ENCODE measurements around the gene IL36B. TPM values are rescaled to one million over a fixed set of nuclear protein-coding genes. Genes with fewer than 3 reads are reported as not detected.

Gene IL36B
- total RNA-seq, 4 donors from 2014 or later = not detected

DNA sequence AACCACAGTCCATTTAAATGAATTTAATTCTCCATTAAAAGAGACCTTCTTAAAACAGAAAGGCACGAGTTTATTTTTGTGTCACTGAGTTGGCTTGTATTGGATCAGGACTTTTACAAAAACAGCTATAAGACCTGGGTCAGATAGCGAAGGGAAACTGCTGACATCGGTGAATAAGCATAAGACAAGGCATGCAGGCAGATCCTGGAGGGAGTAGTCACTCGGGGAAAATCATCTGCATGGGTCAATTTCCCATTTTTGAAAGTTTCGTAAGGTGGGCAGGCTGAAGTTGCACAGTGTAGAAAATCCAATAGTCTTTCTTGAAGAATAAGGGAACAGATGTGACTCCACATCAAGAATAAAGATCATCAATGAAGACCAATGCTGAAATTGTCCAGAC is 12.9 kb downstream of the IL36B start:
- Histone ChIP-seq H3K4me3 (no peak overlapping the region), H3K9me3 (no peaks in the 10 kb centered on the region), H3K36me3 (no peaks in the 10 kb centered on the region), H3K27ac (no peak overlapping the region), H3K4me1 (no peaks in the 10 kb centered on the region), H3K27me3 (no peaks in the 10 kb centered on the region)
- WGBS, 2 donors = 30 to 55% methylated on average over 5 of the region's 5 CpGs
- TF ChIP-seq, protein P1, sequence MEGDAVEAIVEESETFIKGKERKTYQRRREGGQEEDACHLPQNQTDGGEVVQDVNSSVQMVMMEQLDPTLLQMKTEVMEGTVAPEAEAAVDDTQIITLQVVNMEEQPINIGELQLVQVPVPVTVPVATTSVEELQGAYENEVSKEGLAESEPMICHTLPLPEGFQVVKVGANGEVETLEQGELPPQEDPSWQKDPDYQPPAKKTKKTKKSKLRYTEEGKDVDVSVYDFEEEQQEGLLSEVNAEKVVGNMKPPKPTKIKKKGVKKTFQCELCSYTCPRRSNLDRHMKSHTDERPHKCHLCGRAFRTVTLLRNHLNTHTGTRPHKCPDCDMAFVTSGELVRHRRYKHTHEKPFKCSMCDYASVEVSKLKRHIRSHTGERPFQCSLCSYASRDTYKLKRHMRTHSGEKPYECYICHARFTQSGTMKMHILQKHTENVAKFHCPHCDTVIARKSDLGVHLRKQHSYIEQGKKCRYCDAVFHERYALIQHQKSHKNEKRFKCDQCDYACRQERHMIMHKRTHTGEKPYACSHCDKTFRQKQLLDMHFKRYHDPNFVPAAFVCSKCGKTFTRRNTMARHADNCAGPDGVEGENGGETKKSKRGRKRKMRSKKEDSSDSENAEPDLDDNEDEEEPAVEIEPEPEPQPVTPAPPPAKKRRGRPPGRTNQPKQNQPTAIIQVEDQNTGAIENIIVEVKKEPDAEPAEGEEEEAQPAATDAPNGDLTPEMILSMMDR (IDR thresholded peaks at IDR 0.05) = no peak
- TF ChIP-seq POLR2A (IDR thresholded peaks at IDR 0.05) = no peak
- TF ChIP-seq EP300 (IDR thresholded peaks at IDR 0.05) = no peak
- no peak for DNase-seq (ENCODE audit: low spot score in 2 of 2)

DNA sequence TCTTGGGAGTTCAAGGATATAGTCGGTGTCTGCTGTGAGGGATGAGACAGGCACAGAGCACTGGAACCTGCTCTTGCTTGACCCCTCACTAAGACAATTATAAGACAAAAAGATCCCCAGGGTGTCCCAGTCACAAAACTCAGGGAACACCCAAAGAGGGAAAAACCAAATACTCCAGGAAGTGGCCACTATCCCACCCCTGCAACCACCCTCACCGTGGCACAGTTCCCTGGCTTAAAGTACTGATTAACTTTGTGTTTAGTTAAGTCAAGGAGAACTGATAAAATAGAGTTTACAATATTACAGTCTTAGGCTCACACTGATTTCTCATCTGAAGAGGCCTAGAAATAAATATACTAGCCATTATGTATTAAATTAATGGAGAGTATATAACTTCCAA is 13.5 kb downstream of the IL36B start:
- Histone ChIP-seq H3K4me1 (no peaks in the 10 kb centered on the region), H3K36me3 (no peaks in the 10 kb centered on the region), H3K9me3 (no peaks in the 10 kb centered on the region), H3K27ac (no peak overlapping the region), H3K4me3 (no peak overlapping the region), H3K27me3 (no peaks in the 10 kb centered on the region)
- TF ChIP-seq POLR2A (IDR thresholded peaks at IDR 0.05) = no peak
- TF ChIP-seq EP300 (IDR thresholded peaks at IDR 0.05) = no peak
- TF ChIP-seq, protein P1 (IDR thresholded peaks at IDR 0.05) = no peak
- DNase-seq (ENCODE audit: low spot score in 2 of 2) = no peak
- WGBS, 2 donors = 74 to 89% methylated on average over 2 of the region's 2 CpGs

DNA sequence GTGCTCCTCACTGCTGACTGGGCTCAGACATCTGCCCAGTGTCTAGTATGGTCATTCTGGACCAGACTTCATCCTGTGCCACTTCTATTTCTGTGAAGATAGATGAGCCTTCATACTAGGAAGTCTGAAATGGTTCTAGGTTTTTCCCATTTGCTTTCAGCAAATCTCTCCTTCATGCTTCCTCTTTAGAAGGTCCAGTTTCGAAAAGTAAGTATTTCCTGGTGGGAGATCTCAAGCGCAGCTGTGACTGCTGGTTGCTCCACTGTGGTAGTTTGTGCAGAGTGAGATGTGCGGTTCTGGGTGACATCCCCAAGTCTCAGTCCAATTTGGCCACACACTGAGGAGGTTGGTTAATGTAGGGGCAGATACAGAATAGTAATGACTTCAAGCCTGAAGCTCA is 14.4 kb downstream of the IL36B start:
- no peaks in the 10 kb centered on the region for H3K9me3 ChIP-seq
- TF ChIP-seq POLR2A (IDR thresholded peaks at IDR 0.05) = no peak
- no peak for DNase-seq (ENCODE audit: low spot score in 2 of 2)
- no peaks in the 10 kb centered on the region for H3K4me1 ChIP-seq
- H3K27me3 ChIP-seq = no peaks in the 10 kb centered on the region
- 83 to 93% methylated on average over 3 of the region's 3 CpGs for WGBS, 2 donors
- H3K27ac ChIP-seq = no peak overlapping the region
- no peaks in the 10 kb centered on the region for H3K36me3 ChIP-seq
- no peak overlapping the region for H3K4me3 ChIP-seq

DNA sequence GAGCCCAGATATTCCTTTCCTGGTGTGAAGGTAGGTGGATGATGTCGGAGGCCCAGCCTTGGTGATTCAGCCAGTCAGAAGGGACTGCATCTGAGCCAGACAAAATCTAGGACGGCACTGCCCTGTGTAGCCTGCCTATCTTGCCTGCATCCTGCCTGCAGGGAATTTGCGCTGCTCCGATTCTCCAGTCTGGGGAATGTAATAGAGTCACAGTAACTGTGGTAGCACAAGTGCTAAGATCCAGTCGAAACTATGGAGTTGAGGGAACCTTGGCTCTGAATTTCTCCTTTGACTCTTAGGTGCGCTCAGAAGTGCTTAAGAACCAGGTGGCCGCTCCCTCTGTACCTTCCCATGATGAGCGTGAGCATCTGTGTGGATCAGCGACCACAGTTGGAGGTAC is 15.9 kb downstream of the IL36B start:
- no peaks in the 10 kb centered on the region for H3K36me3 ChIP-seq
- WGBS, 2 donors = 89 to 96% methylated on average over 9 of the region's 9 CpGs
- no peaks in the 10 kb centered on the region for H3K27me3 ChIP-seq

DNA sequence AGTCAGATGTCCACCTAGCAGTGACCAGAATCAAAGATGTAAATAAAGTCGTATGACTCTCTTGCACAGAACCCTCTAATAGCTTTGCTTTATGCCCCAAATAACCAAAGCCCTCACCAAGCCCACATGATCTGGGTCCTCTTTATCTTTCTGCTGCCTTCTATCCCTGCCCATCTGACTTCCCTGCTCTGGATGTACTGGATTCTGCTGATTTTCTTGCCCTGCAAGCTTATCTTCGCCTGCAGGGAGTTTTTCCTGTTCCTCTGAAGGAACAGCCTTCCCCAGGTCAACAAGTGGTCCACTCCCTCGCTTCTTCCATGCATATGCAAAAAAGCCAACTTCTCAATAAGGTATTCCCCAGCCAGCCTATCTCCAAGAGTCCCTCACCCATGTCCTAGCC is 18.7 kb downstream of the IL36B start:
- H3K27me3 ChIP-seq = no peaks in the 10 kb centered on the region
- H3K4me3 ChIP-seq = no peak overlapping the region
- TF ChIP-seq EP300 (IDR thresholded peaks at IDR 0.05) (no peak), POLR2A (IDR thresholded peaks at IDR 0.05) (no peak)
- TF ChIP-seq, protein P1 (IDR thresholded peaks at IDR 0.05) = no peak
- no peak for DNase-seq (ENCODE audit: low spot score in 2 of 2)
- no peaks in the 10 kb centered on the region for H3K9me3 ChIP-seq
- H3K36me3 ChIP-seq = no peaks in the 10 kb centered on the region
- H3K4me1 ChIP-seq = no peaks in the 10 kb centered on the region
- H3K27ac ChIP-seq = no peak overlapping the region
- WGBS, 2 donors = 84% methylated on average over 3 of the region's 3 CpGs

More for the DNA sequence above, 15.9 kb downstream of the IL36B start:
- Histone ChIP-seq H3K9me3 (no peaks in the 10 kb centered on the region), H3K4me3 (no peak overlapping the region), H3K27ac (no peak overlapping the region), H3K4me1 (no peaks in the 10 kb centered on the region)
- TF ChIP-seq POLR2A (IDR thresholded peaks at IDR 0.05) = no peak
- TF ChIP-seq EP300 (IDR thresholded peaks at IDR 0.05) = no peak
- TF ChIP-seq, protein P1 (IDR thresholded peaks at IDR 0.05) = no peak
- DNase-seq (ENCODE audit: low spot score in 2 of 2) = no peak

DNA sequence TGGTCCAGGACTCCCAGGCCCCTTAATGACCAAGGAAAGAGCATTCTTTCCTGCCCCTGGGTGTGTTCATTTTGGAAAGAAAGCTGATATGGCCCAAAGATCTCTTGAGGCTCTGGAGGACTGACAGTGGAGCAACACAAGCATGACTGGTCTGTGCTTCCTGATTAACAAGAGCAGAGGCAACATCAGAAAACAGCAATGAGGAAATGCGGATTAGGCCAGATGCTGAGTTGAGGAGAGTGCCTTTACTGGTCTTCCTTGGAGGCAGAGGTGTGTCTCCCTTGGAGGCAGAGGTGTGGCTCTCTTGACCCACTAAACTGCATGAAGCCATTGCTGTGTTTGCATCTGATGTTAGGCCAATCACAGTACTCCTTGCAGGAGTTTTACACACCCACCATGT is 19.9 kb downstream of the IL36B start:
- Histone ChIP-seq H3K9me3 (no peaks in the 10 kb centered on the region), H3K27me3 (no peaks in the 10 kb centered on the region), H3K27ac (no peak overlapping the region), H3K4me1 (no peaks in the 10 kb centered on the region), H3K36me3 (no peaks in the 10 kb centered on the region), H3K4me3 (no peak overlapping the region)
- WGBS, 2 donors = 94 to 100% methylated on average over 1 of the region's 1 CpG
- DNase-seq (ENCODE audit: low spot score in 2 of 2) = no peak
- TF ChIP-seq, protein P1 (IDR thresholded peaks at IDR 0.05) = no peak
